GM12865 (cell line): ENCODE measurements around the gene CDK15.
A peak's percentile ranks its signal among the peaks of the same experiment; 100 is the strongest.

Experiments
- DNase-seq: peaks from one replicate; pipeline ENCODE4 v3.0.0; 2010; ENCODE audit warnings: low read depth
- H3K4me3 ChIP-seq: 2 replicates; pipeline ENCODE4 v1.5.1; 2011; ENCODE audit warnings: mild to moderate bottlenecking, low read depth, low read length, control low read depth
- TF ChIP-seq, protein P1 (sequence below): IDR thresholded peaks from 2 replicates; pipeline ENCODE4 v1.5.1; 2011; ENCODE audit warnings: low read length, control low read depth, low read depth, inconsistent platforms; ENCODE audit not compliant: insufficient read depth; ENCODE audit errors: missing control alignments

CDK15 gene

DNA sequence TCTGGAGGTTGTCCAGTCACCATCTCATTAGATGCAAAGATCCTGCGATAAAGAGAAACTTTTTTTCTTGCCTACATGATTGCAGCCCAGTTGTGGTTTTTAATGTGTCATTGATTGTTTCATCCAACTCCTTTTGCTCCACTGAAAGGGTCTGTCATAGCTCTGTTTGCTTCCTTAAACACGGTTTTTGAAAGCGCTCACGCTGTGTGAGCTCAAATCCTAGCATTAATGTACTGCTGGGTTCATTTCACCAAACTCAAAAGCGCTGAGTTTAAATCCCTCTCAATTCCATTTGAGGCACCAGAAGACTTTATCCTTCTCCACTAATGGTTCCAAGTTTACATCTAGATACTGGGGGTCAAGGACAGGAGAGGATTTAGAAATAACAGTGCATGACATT lies 53.6 kb downstream of the CDK15 start:
- no peak for DNase-seq
- H3K4me3 ChIP-seq: no peak overlapping the region
- TF ChIP-seq, protein P1, sequence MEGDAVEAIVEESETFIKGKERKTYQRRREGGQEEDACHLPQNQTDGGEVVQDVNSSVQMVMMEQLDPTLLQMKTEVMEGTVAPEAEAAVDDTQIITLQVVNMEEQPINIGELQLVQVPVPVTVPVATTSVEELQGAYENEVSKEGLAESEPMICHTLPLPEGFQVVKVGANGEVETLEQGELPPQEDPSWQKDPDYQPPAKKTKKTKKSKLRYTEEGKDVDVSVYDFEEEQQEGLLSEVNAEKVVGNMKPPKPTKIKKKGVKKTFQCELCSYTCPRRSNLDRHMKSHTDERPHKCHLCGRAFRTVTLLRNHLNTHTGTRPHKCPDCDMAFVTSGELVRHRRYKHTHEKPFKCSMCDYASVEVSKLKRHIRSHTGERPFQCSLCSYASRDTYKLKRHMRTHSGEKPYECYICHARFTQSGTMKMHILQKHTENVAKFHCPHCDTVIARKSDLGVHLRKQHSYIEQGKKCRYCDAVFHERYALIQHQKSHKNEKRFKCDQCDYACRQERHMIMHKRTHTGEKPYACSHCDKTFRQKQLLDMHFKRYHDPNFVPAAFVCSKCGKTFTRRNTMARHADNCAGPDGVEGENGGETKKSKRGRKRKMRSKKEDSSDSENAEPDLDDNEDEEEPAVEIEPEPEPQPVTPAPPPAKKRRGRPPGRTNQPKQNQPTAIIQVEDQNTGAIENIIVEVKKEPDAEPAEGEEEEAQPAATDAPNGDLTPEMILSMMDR: no peak

DNA sequence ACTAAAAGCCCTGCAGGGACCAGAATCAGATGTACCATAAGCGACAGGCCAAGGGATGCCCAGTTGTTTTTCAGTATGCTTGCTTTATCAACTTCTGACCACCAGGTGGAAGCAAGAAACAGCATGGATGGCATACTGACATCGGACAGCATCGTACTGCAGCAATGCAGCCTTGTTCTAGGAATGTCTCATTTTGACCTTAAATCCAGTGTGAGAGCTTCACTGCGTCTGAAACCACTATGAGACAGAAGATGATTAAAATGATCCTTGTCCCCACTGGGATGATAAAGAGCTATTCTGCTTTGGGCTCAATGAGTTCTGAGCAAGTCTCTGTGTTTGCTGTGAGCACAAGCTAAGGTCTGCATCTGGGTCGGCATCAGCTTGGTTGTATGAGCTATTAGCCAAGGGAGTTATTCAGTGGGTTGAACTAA lies 54.3 kb downstream of the CDK15 start:
- DNase-seq: peak; percentile 79
- no peak overlapping the region for H3K4me3 ChIP-seq
- TF ChIP-seq, protein P1: peak; percentile 80

DNA sequence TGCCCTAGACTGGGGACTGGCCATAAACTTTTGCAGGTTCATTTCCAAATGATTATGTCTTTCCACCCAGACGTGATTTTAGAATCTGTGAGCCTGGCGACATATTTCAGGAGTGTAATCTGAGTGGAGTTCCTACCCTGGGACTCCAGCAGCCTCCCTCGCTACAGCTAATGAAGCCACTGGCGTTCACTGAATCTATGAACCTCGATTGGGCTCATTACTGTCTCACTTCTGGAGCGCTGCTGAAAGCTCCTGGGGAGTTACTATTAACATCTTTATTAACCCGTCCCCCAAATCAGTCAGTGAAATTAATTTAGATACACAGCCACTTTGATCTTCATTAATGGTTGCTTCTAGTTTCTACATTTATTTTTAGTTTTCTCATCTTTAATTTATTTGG lies 56.5 kb downstream of the CDK15 start:
- TF ChIP-seq, protein P1: no peak
- no peak for DNase-seq
- no peak overlapping the region for H3K4me3 ChIP-seq

DNA sequence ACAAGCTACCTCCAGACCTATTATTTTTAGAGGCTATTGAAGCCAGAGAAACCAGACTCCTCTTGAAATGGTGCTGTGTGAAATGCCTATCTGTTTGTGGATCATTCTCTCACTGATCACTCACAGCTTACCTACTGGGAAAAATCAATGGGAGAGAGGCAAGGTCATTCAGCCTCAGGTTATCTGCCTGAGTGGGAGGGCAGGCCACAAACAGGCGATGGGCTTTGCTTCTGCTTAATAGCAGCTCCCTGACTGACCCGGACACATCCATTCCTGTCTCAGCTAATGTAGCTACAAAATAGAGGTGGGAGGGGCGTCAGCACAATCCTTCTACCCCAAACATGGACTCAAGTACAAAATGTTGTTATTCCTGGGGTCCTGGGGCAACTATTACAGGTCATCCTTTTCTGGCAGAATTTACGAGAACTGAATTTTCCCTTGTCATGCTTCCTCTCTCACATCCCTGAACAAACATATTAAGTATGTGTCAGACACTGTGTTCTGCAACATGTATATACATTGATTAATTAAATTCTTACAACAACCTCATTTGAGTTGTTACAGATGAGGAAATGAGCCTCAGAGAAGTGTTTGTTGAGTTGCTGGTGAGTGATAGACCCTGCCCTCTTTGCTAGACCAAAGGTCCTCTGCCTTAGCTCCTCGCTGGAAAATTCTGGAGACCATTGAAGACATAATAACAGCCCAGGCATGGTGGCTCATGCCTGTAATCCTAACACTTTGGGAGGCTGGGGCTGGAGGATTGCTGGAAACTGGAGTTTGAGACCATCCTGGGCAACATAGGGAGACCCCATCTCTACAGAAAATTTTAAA lies 60.5 kb downstream of the CDK15 start:
- TF ChIP-seq, protein P1: no peak
- no peak overlapping the region for H3K4me3 ChIP-seq
- no peak for DNase-seq

DNA sequence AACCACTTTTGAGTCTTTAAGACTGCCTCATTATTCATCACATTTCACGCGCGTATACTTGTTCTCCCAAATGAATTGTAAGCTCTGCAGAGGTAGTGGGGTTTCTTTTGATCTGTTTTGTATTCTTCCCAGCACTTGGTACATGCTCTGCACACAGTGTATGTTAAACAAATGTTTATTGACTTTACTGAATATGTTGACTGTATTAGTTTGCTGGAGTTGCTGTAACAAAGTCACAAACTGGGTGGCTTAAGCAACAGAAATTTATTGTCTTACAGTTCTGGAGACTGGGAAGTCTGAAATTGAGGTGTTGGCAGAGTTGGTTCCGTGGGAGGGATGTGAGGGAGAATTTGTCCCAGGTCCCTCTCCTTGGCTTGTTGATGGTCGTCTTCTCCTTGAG lies 65.1 kb downstream of the CDK15 start:
- H3K4me3 ChIP-seq: no peak overlapping the region
- TF ChIP-seq, protein P1: no peak
- DNase-seq: no peak

DNA sequence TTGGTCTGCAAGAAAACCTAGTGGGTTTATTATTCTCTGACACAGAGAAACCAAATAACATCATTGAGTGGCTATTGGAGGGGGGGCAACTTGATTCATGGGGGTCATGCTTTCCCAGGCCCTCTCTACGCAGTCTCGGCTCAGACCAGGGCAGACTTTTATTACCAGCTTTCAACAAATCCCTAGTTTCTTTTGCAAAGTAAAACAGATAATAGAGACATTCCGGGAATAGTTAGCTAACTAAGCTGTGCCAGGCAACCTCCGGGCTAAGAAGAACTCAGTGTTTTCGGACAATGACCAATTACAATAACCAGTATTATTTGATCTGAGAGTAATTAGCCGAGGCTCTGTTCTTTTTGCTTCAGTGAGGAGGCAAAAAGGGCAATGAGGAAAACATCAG lies 66.3 kb downstream of the CDK15 start:
- TF ChIP-seq, protein P1: no peak

DNA sequence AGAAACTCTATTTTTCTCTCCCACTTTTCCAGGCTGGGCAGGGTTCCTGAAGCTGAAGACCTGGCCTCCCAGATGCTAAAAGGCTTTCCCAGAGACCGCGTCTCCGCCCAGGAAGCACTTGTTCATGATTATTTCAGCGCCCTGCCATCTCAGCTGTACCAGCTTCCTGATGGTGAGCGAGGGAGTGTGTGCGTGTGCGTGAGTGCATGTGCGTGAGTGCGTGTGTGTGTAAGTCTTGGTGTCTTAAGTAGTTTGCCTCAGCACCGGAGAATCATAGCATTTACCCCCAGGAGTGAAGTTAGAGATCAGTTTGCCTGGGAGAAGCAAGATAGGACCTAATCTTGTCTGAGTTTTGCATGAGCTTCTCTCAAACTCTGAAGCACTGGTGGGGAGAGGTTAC lies 73.7 kb downstream of the CDK15 start:
- TF ChIP-seq, protein P1: no peak
- no peak overlapping the region for H3K4me3 ChIP-seq
- DNase-seq: no peak

More for the DNA sequence above, 66.3 kb downstream of the CDK15 start:
- DNase-seq: no peak
- no peak overlapping the region for H3K4me3 ChIP-seq
